DMS114 treated with DMSO at 0.1 percent for 48 hours (cell line): ENCODE data around the gene SCUBE1.

Experiments
- DNase-seq: peaks from one replicate; lab custom pipeline; 2025; ENCODE audit not compliant: unreplicated experiment; lab: John Stamatoyannopoulos, UW

The SCUBE1 gene

GRCh38 chr22:43180670-43181069 is 162.5 kb downstream of the SCUBE1 start:
- DNase-seq: no peak

DNA sequence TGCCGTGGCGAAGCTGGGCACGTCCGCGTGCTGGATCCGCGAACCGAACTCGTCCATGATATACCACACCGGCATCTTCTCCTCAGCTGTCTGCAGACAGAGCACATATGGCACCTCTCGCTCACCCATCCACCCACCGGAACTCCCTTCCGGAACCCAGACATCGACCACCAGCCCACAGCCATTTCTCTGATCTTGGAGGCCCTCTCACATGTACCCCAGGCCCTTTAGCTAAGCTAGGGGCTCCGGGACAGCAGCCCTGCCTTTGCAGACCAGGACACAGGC is 163.3 kb downstream of the SCUBE1 start:
- DNase-seq: no peak

DNA sequence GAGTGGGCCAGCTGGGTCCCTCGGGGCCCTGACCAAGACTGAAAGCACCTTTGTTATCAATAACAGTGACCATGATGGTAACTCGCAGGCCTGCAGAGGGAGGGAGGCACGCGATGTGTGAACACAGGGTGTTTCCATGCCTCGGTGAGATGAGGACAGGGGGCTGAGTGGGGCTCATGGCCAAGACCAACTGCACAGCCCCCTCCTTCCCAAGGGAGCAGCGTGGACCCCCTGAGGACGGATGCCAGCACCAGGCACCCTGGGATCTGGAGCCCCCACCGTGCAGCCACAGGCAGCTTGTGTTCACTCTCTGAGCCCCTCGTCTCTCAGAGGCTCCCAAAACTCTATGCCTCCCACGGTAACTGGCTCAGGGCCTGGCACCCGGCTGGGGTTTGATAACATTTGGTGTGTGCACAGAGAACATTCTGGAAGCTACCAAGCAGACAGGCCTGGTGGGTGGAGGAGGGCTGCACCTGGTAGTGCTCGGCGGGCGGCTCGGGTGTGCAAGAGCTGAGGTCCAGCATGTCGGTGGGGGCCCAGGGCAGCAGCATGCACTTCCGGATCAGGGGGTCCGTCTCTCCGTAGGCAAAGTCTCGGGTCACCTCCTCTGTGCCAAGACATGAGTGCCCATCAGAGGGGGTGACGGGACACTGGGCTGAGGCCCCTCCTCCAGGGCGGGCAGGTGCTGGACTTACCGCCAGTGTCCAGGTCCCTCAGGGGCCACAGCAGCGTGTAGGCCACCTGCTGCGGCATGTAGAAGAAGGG is 163.8 kb downstream of the SCUBE1 start:
- no peak for DNase-seq

DNA sequence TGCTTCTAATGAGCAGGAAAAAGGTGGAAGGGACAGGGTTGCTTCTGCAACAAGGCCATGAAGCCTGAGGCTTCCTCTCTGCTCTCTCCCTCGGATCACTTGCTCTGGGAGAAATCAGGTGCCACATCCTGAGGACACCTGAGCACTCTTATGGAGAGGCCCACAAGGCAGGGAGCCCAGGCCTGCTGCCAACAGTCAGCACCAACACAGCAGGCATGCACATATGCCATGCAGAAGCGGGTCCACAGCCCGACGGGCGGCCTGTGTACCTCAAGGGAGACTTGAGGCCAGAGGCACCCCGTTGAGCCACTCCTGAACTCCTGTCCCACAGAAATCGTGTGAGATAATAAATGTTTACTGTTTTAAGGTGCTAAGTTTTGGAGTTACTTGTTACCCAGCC is 165.7 kb downstream of the SCUBE1 start:
- no peak for DNase-seq

DNA sequence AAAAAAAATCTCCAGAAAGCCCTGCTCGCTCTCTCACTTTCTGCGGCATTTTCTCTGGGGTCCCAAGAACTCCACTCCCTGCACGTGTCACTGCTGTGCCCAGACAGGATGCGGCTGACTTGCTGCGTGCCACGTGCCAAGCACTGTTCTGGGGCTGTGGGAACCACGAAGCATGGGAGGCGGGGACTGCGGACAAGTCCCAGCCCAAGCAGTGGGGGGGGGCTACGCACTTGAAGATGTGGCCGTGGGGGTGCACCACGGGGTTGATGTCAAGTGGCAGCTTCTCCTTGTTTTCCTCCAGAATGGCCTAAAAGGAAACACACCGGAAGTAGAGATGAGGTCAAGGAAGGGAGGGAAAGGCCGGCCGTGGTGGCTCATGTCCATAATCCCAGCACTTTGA is 167.1 kb downstream of the SCUBE1 start:
- no peak for DNase-seq

GRCh38 chr22:43174941-43175531 is 168.1 kb downstream of the SCUBE1 start:
- no peak for DNase-seq

DNA sequence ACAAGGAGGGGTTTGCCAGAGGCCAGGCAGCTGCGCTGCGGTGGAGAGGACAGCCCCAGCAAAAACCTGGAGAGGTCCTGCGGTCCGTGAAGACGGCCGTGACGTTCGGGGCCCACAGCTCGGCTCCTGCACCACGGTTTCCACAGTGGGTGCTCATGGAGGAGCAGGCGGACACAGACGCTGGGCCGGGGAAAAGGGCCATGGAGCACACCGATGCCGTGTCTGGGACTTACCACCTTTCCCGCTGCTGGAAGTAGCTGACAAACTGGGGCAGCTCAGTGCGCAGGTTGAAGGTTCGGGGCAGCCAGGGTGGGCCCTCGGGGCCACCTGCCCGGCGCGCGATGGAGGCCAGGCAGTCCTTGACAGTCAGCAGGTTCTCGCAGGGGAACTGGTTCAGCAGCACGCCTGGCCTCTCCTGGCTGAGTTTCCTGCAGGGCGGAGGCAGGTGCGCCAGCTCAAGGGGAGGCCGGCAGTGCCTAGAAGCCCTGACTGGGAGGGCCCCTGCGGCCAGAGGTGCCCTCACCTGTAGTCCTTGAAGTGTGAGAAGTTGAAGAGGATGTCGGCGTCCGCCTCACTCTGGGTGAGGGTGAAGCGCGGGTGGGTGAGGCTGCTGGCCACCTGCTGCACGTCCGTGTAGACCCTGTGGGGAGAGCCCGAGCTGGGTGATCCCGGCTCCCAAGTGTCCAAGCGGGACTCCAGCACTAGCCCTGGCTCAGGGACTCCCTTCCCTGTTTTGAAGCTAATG is 169.0 kb downstream of the SCUBE1 start:
- no peak for DNase-seq

- no peak for DNase-seq
Measured at GRCh38 chr22:43173566-43173965, 169.6 kb downstream of the SCUBE1 start.

DNA sequence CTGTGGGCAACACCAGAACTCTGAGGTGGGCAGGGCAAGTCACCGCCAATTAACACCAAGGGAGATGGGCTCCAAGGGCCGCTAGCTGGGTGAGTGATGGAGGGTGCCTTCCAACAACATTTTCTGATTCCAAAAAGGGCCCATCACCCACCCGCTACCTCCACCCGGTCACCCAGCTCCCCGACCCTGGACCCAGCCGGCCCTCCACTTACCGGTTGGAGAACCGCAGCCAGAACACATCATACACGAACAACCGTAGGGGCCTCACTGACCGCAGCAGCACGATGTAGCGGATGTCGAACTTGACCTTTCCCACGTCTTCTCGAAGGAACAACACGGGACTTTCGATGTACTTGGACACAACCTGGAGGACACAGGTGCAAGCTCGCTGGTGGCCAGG is 171.0 kb downstream of the SCUBE1 start:
- no peak for DNase-seq

DNA sequence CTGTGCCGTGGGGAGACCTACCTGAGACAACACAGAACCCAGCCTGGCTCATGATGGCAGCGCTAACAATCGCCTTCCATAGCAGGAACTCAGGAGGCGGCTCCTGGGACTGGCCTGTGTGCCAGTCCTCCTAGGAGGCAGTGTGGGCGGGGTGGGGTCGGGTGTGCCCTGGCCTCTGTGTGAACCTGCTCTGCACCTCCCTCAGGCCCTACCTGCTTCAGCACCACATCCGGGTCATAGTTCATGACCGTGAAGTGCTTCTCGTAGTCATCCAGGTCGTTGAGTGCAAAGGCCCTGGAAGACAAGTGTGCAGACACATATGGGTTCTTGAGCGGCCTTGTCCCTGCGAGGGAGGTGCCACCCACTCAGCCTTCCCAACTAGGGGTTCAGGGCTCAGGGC is 171.6 kb downstream of the SCUBE1 start:
- DNase-seq: no peak

GRCh38 chr22:43171019-43171491 is 172.1 kb downstream of the SCUBE1 start:
- no peak for DNase-seq

DNA sequence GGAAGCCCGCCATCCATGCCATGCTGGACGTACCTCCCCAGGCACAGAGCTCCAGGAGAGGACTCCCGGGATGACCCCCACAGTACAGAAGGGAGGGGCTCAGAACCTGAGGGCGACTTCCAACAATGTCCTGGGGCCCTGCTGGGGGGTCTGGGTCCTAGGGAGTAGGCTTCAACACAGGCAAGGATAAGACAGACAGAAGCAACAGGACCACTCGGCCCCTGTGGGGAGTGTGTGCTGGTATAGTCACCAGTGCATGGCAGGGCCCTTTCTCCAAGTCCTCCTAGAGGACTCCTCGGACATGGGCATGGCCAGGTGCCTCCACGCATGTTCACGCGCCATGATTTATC is 173.1 kb downstream of the SCUBE1 start:
- DNase-seq: no peak

DNA sequence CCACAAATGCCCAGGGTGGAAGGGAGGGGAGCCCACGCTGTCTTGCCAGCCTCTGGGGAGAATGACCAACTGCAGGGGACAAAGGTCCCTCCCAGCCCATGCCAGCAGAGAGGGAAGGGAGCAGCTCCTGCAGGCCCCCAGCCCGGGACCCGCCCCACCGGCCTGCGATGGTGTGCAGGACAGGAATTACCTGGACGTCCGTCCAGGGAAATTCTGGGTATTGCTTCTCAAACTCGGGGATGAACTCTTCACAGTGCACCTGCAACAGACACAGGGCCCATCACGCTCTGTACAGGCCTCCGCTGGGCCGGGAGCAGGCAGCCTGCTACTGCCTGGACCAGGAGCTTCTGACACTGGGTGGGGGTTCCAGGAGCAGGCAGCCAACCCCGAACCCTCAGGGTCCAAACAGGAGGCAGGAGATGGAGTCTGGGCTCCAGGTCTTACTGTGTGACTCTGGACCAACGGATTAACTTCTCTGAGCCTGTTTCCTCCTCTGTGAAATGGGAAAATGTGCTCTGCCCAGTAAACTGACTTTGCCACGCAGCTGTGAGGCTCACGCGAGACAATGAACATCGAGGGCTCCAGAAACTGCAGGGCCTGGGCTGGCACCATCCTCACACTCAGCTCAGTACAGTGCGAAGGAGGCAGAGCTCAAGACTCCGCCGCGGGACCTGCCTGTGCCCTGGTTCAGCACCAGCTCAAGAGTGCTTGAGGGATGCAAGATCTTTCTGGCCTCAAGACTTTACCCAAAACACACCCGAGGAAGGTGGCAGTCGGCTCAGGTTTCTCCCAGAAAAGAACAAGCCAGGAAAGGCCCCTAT is 173.7 kb downstream of the SCUBE1 start:
- no peak for DNase-seq

GRCh38 chr22:43168471-43169309 is 174.5 kb downstream of the SCUBE1 start:
- no peak for DNase-seq

GRCh38 chr22:43167001-43167589 is 176.1 kb downstream of the SCUBE1 start:
- no peak for DNase-seq

DNA sequence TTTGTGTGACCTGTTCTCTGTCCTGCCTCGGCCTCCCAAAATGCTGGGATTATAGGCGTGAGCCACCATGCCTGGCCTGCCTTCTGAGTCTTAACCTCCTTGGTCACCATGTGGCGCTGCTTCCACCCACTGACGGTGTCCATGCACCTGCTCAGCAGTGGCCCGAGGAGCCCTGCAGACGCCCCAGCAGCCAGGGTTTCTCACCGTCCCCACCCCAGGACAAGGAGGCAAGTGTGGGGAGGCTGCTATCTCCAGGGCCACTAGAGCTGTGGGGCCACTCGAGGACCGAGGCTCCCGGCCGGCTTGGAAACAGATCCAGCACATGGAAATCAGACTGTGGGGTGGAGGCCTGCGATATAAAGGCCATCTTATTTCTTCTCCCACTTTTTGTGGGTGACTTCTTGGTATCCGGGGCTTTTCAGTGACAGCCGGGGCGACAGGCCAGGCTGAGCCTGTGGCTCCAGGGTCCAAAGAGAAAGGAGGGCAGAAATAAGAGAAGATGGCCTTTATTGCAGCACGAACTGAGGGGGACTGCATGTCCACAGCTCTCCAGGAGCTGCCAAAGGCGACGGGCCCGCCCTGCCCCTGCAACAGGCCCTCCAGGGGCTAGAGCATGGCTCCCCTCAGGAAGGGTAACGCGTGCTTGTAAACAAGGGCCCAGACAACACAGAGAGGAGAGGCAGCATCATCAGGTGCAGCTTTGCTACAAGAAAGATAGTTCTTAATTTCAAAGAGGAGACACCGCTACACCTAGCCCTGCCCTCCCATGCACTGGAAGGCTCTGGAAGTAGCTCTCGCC is 176.8 kb downstream of the SCUBE1 start:
- DNase-seq: no peak

GRCh38 chr22:43164636-43165035 is 178.5 kb downstream of the SCUBE1 start:
- no peak for DNase-seq

- no peak for DNase-seq
Measured at GRCh38 chr22:43163241-43163795, 179.9 kb downstream of the SCUBE1 start.
